ENCODE measurements around the gene GBGT1.

- no peak for TF ChIP-seq POLR2A (IDR thresholded peaks at IDR 0.05)
- TF ChIP-seq, protein P1, sequence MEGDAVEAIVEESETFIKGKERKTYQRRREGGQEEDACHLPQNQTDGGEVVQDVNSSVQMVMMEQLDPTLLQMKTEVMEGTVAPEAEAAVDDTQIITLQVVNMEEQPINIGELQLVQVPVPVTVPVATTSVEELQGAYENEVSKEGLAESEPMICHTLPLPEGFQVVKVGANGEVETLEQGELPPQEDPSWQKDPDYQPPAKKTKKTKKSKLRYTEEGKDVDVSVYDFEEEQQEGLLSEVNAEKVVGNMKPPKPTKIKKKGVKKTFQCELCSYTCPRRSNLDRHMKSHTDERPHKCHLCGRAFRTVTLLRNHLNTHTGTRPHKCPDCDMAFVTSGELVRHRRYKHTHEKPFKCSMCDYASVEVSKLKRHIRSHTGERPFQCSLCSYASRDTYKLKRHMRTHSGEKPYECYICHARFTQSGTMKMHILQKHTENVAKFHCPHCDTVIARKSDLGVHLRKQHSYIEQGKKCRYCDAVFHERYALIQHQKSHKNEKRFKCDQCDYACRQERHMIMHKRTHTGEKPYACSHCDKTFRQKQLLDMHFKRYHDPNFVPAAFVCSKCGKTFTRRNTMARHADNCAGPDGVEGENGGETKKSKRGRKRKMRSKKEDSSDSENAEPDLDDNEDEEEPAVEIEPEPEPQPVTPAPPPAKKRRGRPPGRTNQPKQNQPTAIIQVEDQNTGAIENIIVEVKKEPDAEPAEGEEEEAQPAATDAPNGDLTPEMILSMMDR (IDR thresholded peaks at IDR 0.05 in 8 of 11, conservative IDR thresholded peaks at IDR 0.05 in 3 of 11), result no peak
Measured at GRCh38 chr9:133203506-133204075, 39.9 kb upstream of the GBGT1 start.

Measured in spleen (tissue), 7 donors.